Measurements from ENCODE around the gene TMEM255A.

The TMEM255A gene

GRCh38 chrX:120318411-120318810 is 7.2 kb upstream of the TMEM255A start:
- Histone ChIP-seq H2AFZ (ENCODE audit: low read depth, low read length, severe bottlenecking) (no peak overlapping the region), H3K4me2 (ENCODE audit: low read depth, low read length, poor library complexity, severe bottlenecking) (no peak overlapping the region), H3K4me3 (ENCODE audit: insufficient read depth, low read length, poor library complexity, severe bottlenecking) (no peak overlapping the region), H3K27me3 (ENCODE audit: low read length) (no peaks in the 10 kb centered on the region), H4K20me1 (ENCODE audit: low read depth, low read length) (no peaks in the 10 kb centered on the region), H3F3A (ENCODE audit: insufficient read depth) (no peaks in the 10 kb centered on the region), H3K9me3 (ENCODE audit: insufficient read depth, low read length) (no peaks in the 10 kb centered on the region), H3K9me2 (replicated peaks; ENCODE audit: insufficient read depth, low read length) (no peaks in the 10 kb centered on the region), H3K27ac (ENCODE audit: low read depth, low read length) (no peak overlapping the region), H3K9ac (ENCODE audit: low read length) (no peak overlapping the region), H3K36me3 (ENCODE audit: low read length) (no peaks in the 10 kb centered on the region), H3K79me2 (ENCODE audit: insufficient read depth, low read length) (no peaks in the 10 kb centered on the region)
- no peak for TF ChIP-seq CTCF (IDR thresholded peaks at IDR 0.05; ENCODE audit: insufficient read depth, low read length, poor library complexity, severe bottlenecking)
- TF ChIP-seq EZH2phosphoT487 (conservative IDR thresholded peaks at IDR 0.05; ENCODE audit: low read length) = no peak

GRCh38 chrX:120316587-120317283 is 5.5 kb upstream of the TMEM255A start:
- H3K36me3 ChIP-seq (ENCODE audit: low read length) = no peaks in the 10 kb centered on the region
- H3F3A ChIP-seq (ENCODE audit: insufficient read depth) = no peaks in the 10 kb centered on the region
- H3K4me2 ChIP-seq (ENCODE audit: low read depth, low read length, poor library complexity, severe bottlenecking) = no peak overlapping the region
- no peak overlapping the region for H3K9ac ChIP-seq (ENCODE audit: low read length)
- H2AFZ ChIP-seq (ENCODE audit: low read depth, low read length, severe bottlenecking) = no peak overlapping the region
- no peak overlapping the region for H3K4me3 ChIP-seq (ENCODE audit: insufficient read depth, low read length, poor library complexity, severe bottlenecking)
- H3K9me3 ChIP-seq (ENCODE audit: insufficient read depth, low read length) = no peaks in the 10 kb centered on the region
- no peaks in the 10 kb centered on the region for H3K27me3 ChIP-seq (ENCODE audit: low read length)
- no peaks in the 10 kb centered on the region for H3K79me2 ChIP-seq (ENCODE audit: insufficient read depth, low read length)
- H3K27ac ChIP-seq (ENCODE audit: low read depth, low read length) = no peak overlapping the region
- TF ChIP-seq EZH2phosphoT487 (conservative IDR thresholded peaks at IDR 0.05; ENCODE audit: low read length) (no peak), CTCF (IDR thresholded peaks at IDR 0.05; ENCODE audit: insufficient read depth, low read length, poor library complexity, severe bottlenecking) (no peak)
- H3K9me2 ChIP-seq (replicated peaks; ENCODE audit: insufficient read depth, low read length) = no peaks in the 10 kb centered on the region
- H4K20me1 ChIP-seq (ENCODE audit: low read depth, low read length) = no peaks in the 10 kb centered on the region

GRCh38 chrX:120315776-120316175 is 4.5 kb upstream of the TMEM255A start:
- Histone ChIP-seq H3K4me2 (ENCODE audit: low read depth, low read length, poor library complexity, severe bottlenecking) (no peak overlapping the region), H2AFZ (ENCODE audit: low read depth, low read length, severe bottlenecking) (no peak overlapping the region), H4K20me1 (ENCODE audit: low read depth, low read length) (no peaks in the 10 kb centered on the region), H3K9me3 (ENCODE audit: insufficient read depth, low read length) (no peaks in the 10 kb centered on the region), H3F3A (ENCODE audit: insufficient read depth) (no peaks in the 10 kb centered on the region), H3K27me3 (ENCODE audit: low read length) (no peaks in the 10 kb centered on the region), H3K9ac (ENCODE audit: low read length) (no peak overlapping the region), H3K27ac (ENCODE audit: low read depth, low read length) (no peak overlapping the region), H3K79me2 (ENCODE audit: insufficient read depth, low read length) (no peaks in the 10 kb centered on the region), H3K36me3 (ENCODE audit: low read length) (no peaks in the 10 kb centered on the region), H3K4me3 (ENCODE audit: insufficient read depth, low read length, poor library complexity, severe bottlenecking) (no peak overlapping the region), H3K9me2 (replicated peaks; ENCODE audit: insufficient read depth, low read length) (no peaks in the 10 kb centered on the region)
- TF ChIP-seq EZH2phosphoT487 (conservative IDR thresholded peaks at IDR 0.05; ENCODE audit: low read length) (no peak), CTCF (IDR thresholded peaks at IDR 0.05; ENCODE audit: insufficient read depth, low read length, poor library complexity, severe bottlenecking) (no peak)

Data from SU-DHL-6 (cell line).